Measurements from ENCODE around the gene GLYATL2. TPM values are rescaled to one million over a fixed set of nuclear protein-coding genes. Genes with fewer than 3 reads are reported as not detected.

GLYATL2 gene
- not detected in 2 replicates for total RNA-seq (2014; rRNA removed; shearing (Covaris generic))

- Histone ChIP-seq H3K27me3 (no peaks in the 10 kb centered on the region), H3K4me1 (no peaks in the 10 kb centered on the region), H3K27ac (no peak within 1 kb of the TSS), H3K4me3 (no peak within 1 kb of the TSS), H3K9me3 (replicated peaks) (no peaks in the 10 kb centered on the region), H3K36me3 (no peaks in the 10 kb centered on the region)
- no peak for DNase-seq
Observed at GRCh38 chr11:58844361-58845005, at the start of gene GLYATL2. TSS of gene GLYATL2 (minus strand) at chr11:58844704. CDS start at chr11:58839612, 5,092 bp downstream.

GRCh38 chr11:58893899-58894298 is 49.4 kb upstream of the GLYATL2 start:
- Histone ChIP-seq H3K4me1 (no peaks in the 10 kb centered on the region), H3K9me3 (replicated peaks) (no peaks in the 10 kb centered on the region), H3K27me3 (no peaks in the 10 kb centered on the region), H3K36me3 (no peaks in the 10 kb centered on the region), H3K27ac (no peak overlapping the region), H3K4me3 (no peak overlapping the region)
- DNase-seq = no peak

- Histone ChIP-seq H3K27ac (no peak overlapping the region), H3K9me3 (replicated peaks) (no peaks in the 10 kb centered on the region), H3K4me1 (no peaks in the 10 kb centered on the region), H3K36me3 (no peaks in the 10 kb centered on the region), H3K27me3 (no peaks in the 10 kb centered on the region), H3K4me3 (no peak overlapping the region)
- no peak for DNase-seq
Observed at GRCh38 chr11:58888579-58888978, 44.1 kb upstream of the GLYATL2 start.

GRCh38 chr11:58887452-58887851 is 42.9 kb upstream of the GLYATL2 start:
- Histone ChIP-seq H3K27ac (no peak overlapping the region), H3K27me3 (no peaks in the 10 kb centered on the region), H3K36me3 (no peaks in the 10 kb centered on the region), H3K4me1 (no peaks in the 10 kb centered on the region), H3K4me3 (no peak overlapping the region), H3K9me3 (replicated peaks) (no peaks in the 10 kb centered on the region)
- DNase-seq = no peak

GRCh38 chr11:58880625-58881024 is 36.1 kb upstream of the GLYATL2 start:
- H3K4me1 ChIP-seq = no peaks in the 10 kb centered on the region
- H3K27me3 ChIP-seq = no peaks in the 10 kb centered on the region
- H3K36me3 ChIP-seq = no peaks in the 10 kb centered on the region
- no peak overlapping the region for H3K27ac ChIP-seq
- H3K4me3 ChIP-seq = no peak overlapping the region
- H3K9me3 ChIP-seq (replicated peaks) = no peaks in the 10 kb centered on the region
- DNase-seq = no peak

- no peak overlapping the region for H3K27ac ChIP-seq
- H3K36me3 ChIP-seq = no peaks in the 10 kb centered on the region
- no peak overlapping the region for H3K4me3 ChIP-seq
- no peak for DNase-seq
- H3K4me1 ChIP-seq = no peaks in the 10 kb centered on the region
- H3K27me3 ChIP-seq = no peaks in the 10 kb centered on the region
- H3K9me3 ChIP-seq (replicated peaks) = no peaks in the 10 kb centered on the region
Observed at GRCh38 chr11:58880166-58880565, 35.7 kb upstream of the GLYATL2 start.

GRCh38 chr11:58867556-58867955 is 23.1 kb upstream of the GLYATL2 start:
- Histone ChIP-seq H3K27me3 (no peaks in the 10 kb centered on the region), H3K27ac (no peak overlapping the region), H3K4me3 (no peak overlapping the region), H3K4me1 (no peaks in the 10 kb centered on the region), H3K9me3 (replicated peaks) (no peaks in the 10 kb centered on the region), H3K36me3 (no peaks in the 10 kb centered on the region)
- no peak for DNase-seq

- Histone ChIP-seq H3K36me3 (no peaks in the 10 kb centered on the region), H3K4me3 (no peak overlapping the region), H3K9me3 (replicated peaks) (no peaks in the 10 kb centered on the region), H3K4me1 (no peaks in the 10 kb centered on the region), H3K27me3 (no peaks in the 10 kb centered on the region), H3K27ac (no peak overlapping the region)
- DNase-seq = no peak
Observed at GRCh38 chr11:58866788-58867187, 22.3 kb upstream of the GLYATL2 start.

- H3K36me3 ChIP-seq = no peaks in the 10 kb centered on the region
- H3K27ac ChIP-seq = no peak overlapping the region
- no peak overlapping the region for H3K4me3 ChIP-seq
- no peak for DNase-seq
- no peaks in the 10 kb centered on the region for H3K27me3 ChIP-seq
- no peaks in the 10 kb centered on the region for H3K9me3 ChIP-seq (replicated peaks)
- H3K4me1 ChIP-seq = no peaks in the 10 kb centered on the region
Observed at GRCh38 chr11:58864335-58864734, 19.8 kb upstream of the GLYATL2 start.

GRCh38 chr11:58863697-58864096 is 19.2 kb upstream of the GLYATL2 start:
- Histone ChIP-seq H3K4me3 (no peak overlapping the region), H3K4me1 (no peaks in the 10 kb centered on the region), H3K9me3 (replicated peaks) (no peaks in the 10 kb centered on the region), H3K36me3 (no peaks in the 10 kb centered on the region), H3K27me3 (no peaks in the 10 kb centered on the region), H3K27ac (no peak overlapping the region)
- DNase-seq = no peak

- H3K27ac ChIP-seq = no peak overlapping the region
- no peaks in the 10 kb centered on the region for H3K36me3 ChIP-seq
- DNase-seq = no peak
- no peaks in the 10 kb centered on the region for H3K9me3 ChIP-seq (replicated peaks)
- H3K4me1 ChIP-seq = no peaks in the 10 kb centered on the region
- no peak overlapping the region for H3K4me3 ChIP-seq
- no peaks in the 10 kb centered on the region for H3K27me3 ChIP-seq
Observed at GRCh38 chr11:58861533-58861932, 17.0 kb upstream of the GLYATL2 start.

- Histone ChIP-seq H3K4me1 (no peaks in the 10 kb centered on the region), H3K36me3 (no peaks in the 10 kb centered on the region), H3K4me3 (no peak overlapping the region), H3K9me3 (replicated peaks) (no peaks in the 10 kb centered on the region), H3K27ac (no peak overlapping the region), H3K27me3 (no peaks in the 10 kb centered on the region)
- no peak for DNase-seq
Observed at GRCh38 chr11:58856806-58857205, 12.3 kb upstream of the GLYATL2 start.

- H3K9me3 ChIP-seq (replicated peaks) = no peaks in the 10 kb centered on the region
- no peak for DNase-seq
- H3K4me3 ChIP-seq = no peak overlapping the region
- H3K4me1 ChIP-seq = no peaks in the 10 kb centered on the region
- no peaks in the 10 kb centered on the region for H3K27me3 ChIP-seq
- H3K36me3 ChIP-seq = no peaks in the 10 kb centered on the region
- no peak overlapping the region for H3K27ac ChIP-seq
Observed at GRCh38 chr11:58845386-58845785, 882 bp upstream of the GLYATL2 start.

GRCh38 chr11:58837707-58838388 is 6.7 kb downstream of the GLYATL2 start:
- Histone ChIP-seq H3K36me3 (no peaks in the 10 kb centered on the region), H3K27me3 (no peaks in the 10 kb centered on the region), H3K27ac (no peak overlapping the region), H3K9me3 (replicated peaks) (no peaks in the 10 kb centered on the region), H3K4me3 (no peak overlapping the region), H3K4me1 (no peaks in the 10 kb centered on the region)
- DNase-seq = no peak

- Histone ChIP-seq H3K27me3 (no peaks in the 10 kb centered on the region), H3K36me3 (no peaks in the 10 kb centered on the region), H3K4me1 (no peaks in the 10 kb centered on the region), H3K4me3 (no peak overlapping the region), H3K27ac (no peak overlapping the region), H3K9me3 (replicated peaks) (no peaks in the 10 kb centered on the region)
- DNase-seq = no peak
Observed at GRCh38 chr11:58832056-58832645, 12.4 kb downstream of the GLYATL2 start.
